Thyroid gland (tissue), 4 donors: ENCODE data around the gene EEFSEC.

Source experiments
- POLR2A ChIP-seq, 2 donors: fragments of 450-650 bp; IDR thresholded peaks; one replicate each; pipeline ENCODE4 v1.6.1; 2017; ENCODE audit warnings: antibody characterized with exemption in 2 of 2, mild to moderate bottlenecking in 2 of 2, moderate library complexity in 1 of 2
- TF ChIP-seq, protein P1 (sequence below), 6 experiments: fragments of 200-600 bp in 3 of 6; fragments of 450-650 bp in 3 of 6; sonication (generic) in 3 of 6; IDR thresholded peaks; one replicate each; pipeline ENCODE4 v1.5.1; 2016 to 2019; ENCODE audit warnings: antibody characterized with exemption in 6 of 6, mild to moderate bottlenecking in 2 of 6, inconsistent platforms in 1 of 6, moderate library complexity in 1 of 6

DNA sequence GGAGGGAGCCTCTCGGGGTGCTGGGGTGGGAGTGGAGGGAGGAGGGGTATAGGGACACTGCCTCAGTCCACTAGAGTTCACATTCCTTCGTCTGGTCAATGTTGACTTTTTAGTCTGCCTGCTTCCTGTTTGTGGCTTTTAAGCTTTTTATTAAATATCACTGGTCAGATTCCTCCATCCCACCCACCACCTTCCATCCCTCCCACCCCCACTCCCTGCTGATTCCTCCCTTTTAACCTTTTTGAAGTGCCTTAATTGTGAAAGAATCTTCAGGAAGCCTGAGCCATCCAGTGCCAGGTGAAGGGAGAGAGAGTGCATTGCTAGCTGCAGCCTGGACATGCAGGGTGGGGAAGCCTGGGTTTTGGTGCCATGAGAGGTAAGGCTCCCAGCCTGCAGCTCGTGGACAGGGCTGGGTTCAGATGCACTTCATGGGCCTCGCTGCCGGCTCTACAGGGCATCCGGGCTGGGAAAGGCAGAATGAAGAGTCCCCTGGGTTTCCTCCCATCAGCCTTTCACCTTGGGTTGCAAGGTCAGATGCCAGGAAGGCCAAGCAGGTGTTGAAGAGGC lies 207.5 kb downstream of the EEFSEC start:
- TF ChIP-seq, protein P1, sequence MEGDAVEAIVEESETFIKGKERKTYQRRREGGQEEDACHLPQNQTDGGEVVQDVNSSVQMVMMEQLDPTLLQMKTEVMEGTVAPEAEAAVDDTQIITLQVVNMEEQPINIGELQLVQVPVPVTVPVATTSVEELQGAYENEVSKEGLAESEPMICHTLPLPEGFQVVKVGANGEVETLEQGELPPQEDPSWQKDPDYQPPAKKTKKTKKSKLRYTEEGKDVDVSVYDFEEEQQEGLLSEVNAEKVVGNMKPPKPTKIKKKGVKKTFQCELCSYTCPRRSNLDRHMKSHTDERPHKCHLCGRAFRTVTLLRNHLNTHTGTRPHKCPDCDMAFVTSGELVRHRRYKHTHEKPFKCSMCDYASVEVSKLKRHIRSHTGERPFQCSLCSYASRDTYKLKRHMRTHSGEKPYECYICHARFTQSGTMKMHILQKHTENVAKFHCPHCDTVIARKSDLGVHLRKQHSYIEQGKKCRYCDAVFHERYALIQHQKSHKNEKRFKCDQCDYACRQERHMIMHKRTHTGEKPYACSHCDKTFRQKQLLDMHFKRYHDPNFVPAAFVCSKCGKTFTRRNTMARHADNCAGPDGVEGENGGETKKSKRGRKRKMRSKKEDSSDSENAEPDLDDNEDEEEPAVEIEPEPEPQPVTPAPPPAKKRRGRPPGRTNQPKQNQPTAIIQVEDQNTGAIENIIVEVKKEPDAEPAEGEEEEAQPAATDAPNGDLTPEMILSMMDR (IDR thresholded peaks at IDR 0.05) = no peak
- TF ChIP-seq POLR2A (IDR thresholded peaks at IDR 0.05) = no peak
